Ascending aorta (tissue), 2 donors: ENCODE data around the gene TMEFF1. TPM values are rescaled to one million over a fixed set of nuclear protein-coding genes. Genes with fewer than 3 reads are reported as not detected.

ENCODE experiments used
- DNase-seq, 2 donors: peaks; one replicate each; pipeline ENCODE4 v3.0.0-alpha.2; 2019; ENCODE audit warnings: low spot score in 2 of 2
- H3K27ac ChIP-seq, 2 donors: fragments of 200-600 bp; sonication (generic); one replicate each; pipeline ENCODE4 v1.5.1; 2016 to 2017; ENCODE audit warnings: mild to moderate bottlenecking in 1 of 2
- H3K27me3 ChIP-seq: fragments of 200-600 bp; sonication (generic); one replicate; pipeline ENCODE4 v1.5.1; 2017
- H3K36me3 ChIP-seq, 2 donors: fragments of 200-600 bp; sonication (generic); one replicate each; pipeline ENCODE4 v1.5.1; 2016
- H3K4me1 ChIP-seq, 2 donors: fragments of 200-600 bp; sonication (generic); one replicate each; pipeline ENCODE4 v1.5.1; 2016 to 2017; ENCODE audit warnings: mild to moderate bottlenecking in 1 of 2
- H3K4me3 ChIP-seq, 2 donors: fragments of 200-600 bp; sonication (generic); one replicate each; pipeline ENCODE4 v1.5.1; 2016 to 2017; ENCODE audit warnings: mild to moderate bottlenecking in 1 of 2
- H3K9me3 ChIP-seq, 2 donors: fragments of 200-600 bp; sonication (generic); one replicate each; pipeline ENCODE4 v1.5.1; 2016
- CTCF ChIP-seq, 3 experiments: fragments of 200-600 bp in 2 of 3; fragments of 450-650 bp in 1 of 3; sonication (generic) in 2 of 3; IDR thresholded peaks; one replicate each; pipeline ENCODE4 v1.5.1; 2016 to 2019; ENCODE audit warnings: antibody characterized with exemption in 3 of 3, mild to moderate bottlenecking in 1 of 3, moderate library complexity in 1 of 3
- intact Hi-C: fragments of 100-400 bp; cut with DNase I; formaldehyde crosslinking; loops from one replicate; pipeline ENCODE4 v1.15.1; 2023
- total RNA-seq: library from RNA; depleted of rRNA; stranded (reverse); fragments of >200 nt; gene quantifications from one replicate; pipeline ENCODE4 v1.1.0, GENCODE V29; 2016

TMEFF1 gene
- total RNA-seq, 1 donor from 2014 or later, result not detected

- Histone ChIP-seq H3K36me3 (no peaks in the 10 kb centered on the region), H3K4me1 (no peaks in the 10 kb centered on the region), H3K9me3 (no peaks in the 10 kb centered on the region), H3K27me3 (no peaks in the 10 kb centered on the region), H3K27ac (no peak overlapping the region), H3K4me3 (no peak overlapping the region)
- TF ChIP-seq CTCF (IDR thresholded peaks at IDR 0.05), result no peak
- DNase-seq, result no peak
- intact Hi-C loops, result no loop called here
These were observed 12.2 kb downstream of the TMEFF1 start for GRCh38 chr9:100485196-100485595.

- H3K27me3 ChIP-seq, result no peaks in the 10 kb centered on the region
- no peaks in the 10 kb centered on the region for H3K36me3 ChIP-seq
- no peak for TF ChIP-seq CTCF (IDR thresholded peaks at IDR 0.05)
- H3K4me1 ChIP-seq, result no peaks in the 10 kb centered on the region
- no peaks in the 10 kb centered on the region for H3K9me3 ChIP-seq
- no peak overlapping the region for H3K27ac ChIP-seq
- DNase-seq, result no peak
- H3K4me3 ChIP-seq, result no peak overlapping the region
- intact Hi-C loops, result no loop called here
These were observed 13.7 kb downstream of the TMEFF1 start for GRCh38 chr9:100486479-100487176.

GRCh38 chr9:100488177-100488576 is 15.2 kb downstream of the TMEFF1 start:
- Histone ChIP-seq H3K9me3 (no peaks in the 10 kb centered on the region), H3K27ac (no peak overlapping the region), H3K4me1 (no peaks in the 10 kb centered on the region), H3K4me3 (no peak overlapping the region), H3K36me3 (no peaks in the 10 kb centered on the region), H3K27me3 (no peaks in the 10 kb centered on the region)
- DNase-seq, result no peak
- TF ChIP-seq CTCF (IDR thresholded peaks at IDR 0.05), result no peak
- intact Hi-C loops, result no loop called here

- H3K27ac ChIP-seq, result no peak overlapping the region
- no peaks in the 10 kb centered on the region for H3K9me3 ChIP-seq
- intact Hi-C loops, result no loop called here
- no peak for DNase-seq
- no peaks in the 10 kb centered on the region for H3K36me3 ChIP-seq
- no peaks in the 10 kb centered on the region for H3K4me1 ChIP-seq
- H3K4me3 ChIP-seq, result no peak overlapping the region
- TF ChIP-seq CTCF (IDR thresholded peaks at IDR 0.05), result no peak
- H3K27me3 ChIP-seq, result no peaks in the 10 kb centered on the region
These were observed 16.9 kb downstream of the TMEFF1 start for GRCh38 chr9:100489836-100490235.

GRCh38 chr9:100492952-100493351 is 20.0 kb downstream of the TMEFF1 start:
- no peaks in the 10 kb centered on the region for H3K27me3 ChIP-seq
- no peaks in the 10 kb centered on the region for H3K4me1 ChIP-seq
- intact Hi-C loops, result no loop called here
- peak in 1 of 3 experiments; percentile 10 for TF ChIP-seq CTCF (IDR thresholded peaks at IDR 0.05)
- H3K27ac ChIP-seq, result no peak overlapping the region
- no peak overlapping the region for H3K4me3 ChIP-seq
- DNase-seq, result no peak
- no peaks in the 10 kb centered on the region for H3K36me3 ChIP-seq
- no peaks in the 10 kb centered on the region for H3K9me3 ChIP-seq

- no peaks in the 10 kb centered on the region for H3K27me3 ChIP-seq
- H3K4me3 ChIP-seq, result no peak overlapping the region
- intact Hi-C loops, result no loop called here
- no peak overlapping the region for H3K27ac ChIP-seq
- H3K9me3 ChIP-seq, result no peaks in the 10 kb centered on the region
- no peak for DNase-seq
- H3K4me1 ChIP-seq, result no peaks in the 10 kb centered on the region
- H3K36me3 ChIP-seq, result no peaks in the 10 kb centered on the region
- TF ChIP-seq CTCF (IDR thresholded peaks at IDR 0.05), result no peak
These were observed 25.6 kb downstream of the TMEFF1 start for GRCh38 chr9:100498592-100498991.
